NCI-H774 (cell line): ENCODE results near the gene ACAD8.
"Not testable (repeated sequence)": the region's sequence is repeated elsewhere in the genome, so short reads cannot be mapped to it uniquely, and the experiment has no call there.

ENCODE experiments used
- DNase-seq: peaks from one replicate; lab custom pipeline; 2025; lab: John Stamatoyannopoulos, UW

ACAD8 gene

DNA sequence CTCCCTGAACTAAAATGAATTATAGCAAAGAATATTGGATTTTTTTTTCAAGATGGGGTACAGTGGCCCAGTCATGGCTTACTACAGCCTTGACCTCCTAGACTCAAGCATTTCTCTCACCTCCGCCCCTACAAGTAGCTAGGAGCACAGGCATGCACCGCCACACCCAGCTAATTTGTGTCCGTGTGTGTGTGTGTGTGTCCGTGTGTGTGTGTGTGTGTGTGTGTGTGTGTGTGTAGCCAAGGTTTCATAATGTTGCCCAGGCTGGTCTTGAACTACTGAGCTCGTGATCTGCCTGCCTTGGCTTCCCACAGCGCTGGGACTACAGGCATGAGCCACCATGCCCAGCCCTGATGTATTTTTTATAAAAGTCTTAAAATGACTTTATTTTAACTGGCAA, 12.8 kb upstream of the ACAD8 start:
- DNase-seq = no peak

DNA sequence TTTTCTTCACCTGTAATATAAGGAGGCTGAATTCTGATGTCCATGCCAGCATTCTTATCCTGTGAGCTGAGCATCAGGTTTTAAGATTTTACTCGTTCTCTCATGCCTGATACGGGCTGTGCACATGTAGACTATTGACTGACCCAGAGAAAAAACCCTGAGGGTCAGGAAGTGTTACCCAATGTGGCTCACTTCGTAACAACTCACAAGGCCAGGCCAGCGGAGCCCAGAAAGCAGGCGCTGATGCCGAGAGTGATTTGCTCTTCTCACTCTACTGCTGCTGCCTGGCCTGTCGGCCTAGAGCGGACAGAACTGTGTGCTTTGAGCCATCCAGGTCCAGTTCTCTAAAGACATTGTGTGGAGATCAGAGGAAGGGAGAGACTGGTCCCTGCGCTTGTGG, 11.0 kb upstream of the ACAD8 start:
- DNase-seq = no peak

DNA sequence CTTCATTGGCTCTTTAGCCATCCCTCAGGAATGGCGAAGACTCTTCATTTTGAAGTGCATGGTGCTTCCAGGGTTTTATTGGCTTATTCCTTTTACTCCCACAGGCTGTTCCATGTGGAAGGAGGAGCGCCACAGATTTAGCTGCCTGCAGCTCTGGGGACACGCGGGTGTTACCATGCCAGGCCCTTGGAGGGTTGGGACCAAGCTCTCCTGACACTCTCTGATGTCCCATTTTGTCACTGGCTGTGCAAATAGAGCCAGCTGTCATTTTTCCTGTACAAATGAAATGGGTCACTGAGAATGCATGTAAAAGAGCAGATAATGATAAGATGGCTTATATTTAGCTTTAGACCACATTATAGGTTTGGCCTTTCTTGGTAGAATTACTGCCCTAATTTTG, 9.5 kb upstream of the ACAD8 start:
- DNase-seq = no peak

DNA sequence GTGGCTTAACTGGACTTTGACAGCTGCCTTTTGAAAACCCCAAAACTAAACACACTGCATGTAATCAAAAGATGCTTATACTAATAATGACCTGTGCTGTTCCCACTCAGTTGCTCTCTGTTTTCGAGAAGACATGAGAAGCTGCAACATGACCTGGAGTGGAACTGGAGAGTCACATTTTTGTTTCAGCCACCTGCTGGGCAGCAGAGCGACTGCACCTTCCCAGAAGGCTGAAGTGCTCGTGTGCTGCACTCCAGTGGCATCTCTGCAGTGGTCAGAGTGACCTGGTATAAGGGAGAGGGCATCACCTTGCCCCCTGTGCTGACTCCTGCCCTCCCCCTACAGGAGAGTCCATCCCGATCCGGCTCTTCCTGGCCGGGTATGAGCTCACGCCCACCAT, 8.8 kb upstream of the ACAD8 start:
- DNase-seq = no peak

DNA sequence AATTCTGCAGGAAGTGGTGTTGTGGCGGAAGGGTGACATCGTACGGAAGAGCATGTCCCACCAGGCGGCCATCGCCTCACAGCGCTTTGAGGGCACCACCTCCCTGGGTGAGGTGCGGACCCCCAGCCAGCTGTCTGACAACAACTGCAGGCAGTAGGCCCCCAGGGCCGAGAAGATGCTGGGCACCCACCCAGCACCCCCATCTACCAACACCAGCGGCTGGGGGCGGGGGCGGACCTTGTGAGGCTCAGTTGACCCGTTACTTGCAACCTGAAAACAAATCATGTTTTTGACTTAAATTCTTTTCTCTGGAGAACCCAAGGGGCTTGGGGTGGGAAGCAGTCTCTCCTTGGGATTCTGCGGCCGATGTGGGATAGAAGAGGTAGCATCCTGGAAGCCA, 7.9 kb upstream of the ACAD8 start:
- no peak for DNase-seq

DNA sequence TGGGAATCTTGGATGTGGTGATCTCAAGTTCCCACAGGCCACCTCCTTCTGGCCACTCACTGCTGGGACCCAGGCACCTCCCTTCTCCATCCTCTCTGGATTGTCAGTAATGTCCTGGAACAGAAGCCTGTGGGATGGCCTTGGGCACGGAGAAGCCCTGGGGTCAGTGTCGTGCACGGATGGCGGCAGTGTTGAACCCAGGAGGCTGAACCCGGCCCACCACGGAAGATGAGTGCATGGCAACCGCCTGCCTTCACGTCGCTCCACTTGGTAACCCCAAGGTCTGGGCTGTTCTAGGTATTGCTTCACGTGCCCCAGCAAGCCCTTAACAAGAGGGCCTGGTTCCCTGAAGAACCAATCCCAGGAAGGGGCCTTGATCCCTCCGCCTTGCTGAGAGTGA, 7.3 kb upstream of the ACAD8 start:
- DNase-seq = no peak

DNA sequence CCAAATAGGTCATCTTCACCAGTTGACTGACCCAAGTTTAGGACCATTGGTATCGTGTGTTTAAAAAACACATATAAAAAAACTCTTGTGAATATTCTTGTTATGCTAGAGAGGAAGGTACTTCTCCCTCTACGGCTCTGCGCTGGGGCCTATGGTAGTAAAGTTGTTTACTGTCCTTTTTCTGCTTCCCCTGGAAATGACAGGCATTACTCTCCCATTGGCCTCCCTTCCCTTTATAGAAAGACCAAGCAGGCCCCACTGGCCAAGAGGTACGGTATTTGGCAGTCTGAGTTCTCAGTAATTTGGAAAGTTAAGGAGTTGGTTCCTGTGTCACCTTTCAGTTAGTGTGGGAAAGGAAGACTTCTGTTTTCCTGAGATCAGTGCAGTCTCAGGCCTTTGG, 6.7 kb upstream of the ACAD8 start:
- DNase-seq = no peak

DNA sequence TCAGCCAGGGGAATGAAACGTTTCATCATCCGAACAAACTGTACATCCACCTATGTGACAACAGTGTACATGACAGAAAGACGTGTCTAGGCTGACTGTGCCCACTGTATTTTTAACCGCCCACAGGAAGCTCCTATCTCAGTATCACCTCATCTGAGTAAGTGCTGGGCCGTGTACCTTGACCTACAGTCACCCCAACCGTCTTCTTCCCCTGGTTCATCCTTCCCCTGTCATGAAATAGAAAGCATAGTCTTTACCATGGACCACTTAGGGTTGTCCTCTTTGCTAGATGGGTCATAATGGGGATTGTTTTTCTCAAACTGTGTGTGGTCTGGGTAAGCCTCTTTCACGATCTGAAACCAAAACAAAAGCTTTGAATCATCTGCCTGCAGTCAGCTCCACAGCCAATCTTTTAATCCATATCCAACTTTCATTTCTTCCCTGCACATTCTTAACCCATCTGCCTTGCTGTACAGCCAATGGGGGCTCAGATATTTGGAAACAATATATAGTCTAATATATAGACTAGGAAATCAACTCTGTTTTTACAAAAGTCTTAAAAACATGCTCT, 4.4 kb upstream of the ACAD8 start:
- no peak for DNase-seq

DNA sequence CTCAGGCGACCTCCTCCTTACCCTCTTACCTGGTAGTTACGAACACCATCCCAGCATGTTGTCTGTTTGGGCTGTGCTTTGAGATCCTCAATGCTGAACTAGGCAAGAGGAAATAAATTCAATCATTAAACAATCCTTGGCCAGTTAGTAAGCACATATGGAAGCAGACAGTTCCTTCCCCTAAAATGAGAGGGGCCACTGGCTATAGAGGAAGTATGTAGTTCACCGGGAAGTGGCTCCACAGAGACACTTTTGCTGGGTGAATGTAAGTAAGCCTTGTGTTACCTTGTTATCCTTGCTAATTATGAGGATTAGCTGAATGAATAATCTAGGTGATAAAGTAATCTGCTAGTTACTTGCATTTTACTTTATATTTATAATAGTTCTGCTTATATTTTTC, 3.1 kb upstream of the ACAD8 start:
- DNase-seq = no peak

DNA sequence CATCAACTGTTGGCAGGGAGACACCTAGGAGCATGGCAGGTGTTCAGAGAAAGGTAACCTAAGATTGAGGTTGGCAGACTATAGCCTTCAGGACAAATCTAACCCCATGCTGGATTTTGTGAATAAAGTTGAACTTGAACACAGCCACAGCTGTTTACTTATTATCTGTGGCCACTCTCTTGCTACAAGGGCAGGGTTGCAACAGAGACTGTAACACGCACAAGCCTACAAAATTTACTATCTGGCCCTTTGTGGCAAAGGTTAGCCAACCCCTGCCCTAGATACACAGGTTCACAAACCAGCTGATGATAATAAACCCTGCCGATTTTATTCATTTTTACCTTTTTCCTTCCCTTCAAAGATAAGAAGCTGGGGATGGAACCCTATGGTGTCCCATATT, 2.7 kb upstream of the ACAD8 start:
- no peak for DNase-seq

DNA sequence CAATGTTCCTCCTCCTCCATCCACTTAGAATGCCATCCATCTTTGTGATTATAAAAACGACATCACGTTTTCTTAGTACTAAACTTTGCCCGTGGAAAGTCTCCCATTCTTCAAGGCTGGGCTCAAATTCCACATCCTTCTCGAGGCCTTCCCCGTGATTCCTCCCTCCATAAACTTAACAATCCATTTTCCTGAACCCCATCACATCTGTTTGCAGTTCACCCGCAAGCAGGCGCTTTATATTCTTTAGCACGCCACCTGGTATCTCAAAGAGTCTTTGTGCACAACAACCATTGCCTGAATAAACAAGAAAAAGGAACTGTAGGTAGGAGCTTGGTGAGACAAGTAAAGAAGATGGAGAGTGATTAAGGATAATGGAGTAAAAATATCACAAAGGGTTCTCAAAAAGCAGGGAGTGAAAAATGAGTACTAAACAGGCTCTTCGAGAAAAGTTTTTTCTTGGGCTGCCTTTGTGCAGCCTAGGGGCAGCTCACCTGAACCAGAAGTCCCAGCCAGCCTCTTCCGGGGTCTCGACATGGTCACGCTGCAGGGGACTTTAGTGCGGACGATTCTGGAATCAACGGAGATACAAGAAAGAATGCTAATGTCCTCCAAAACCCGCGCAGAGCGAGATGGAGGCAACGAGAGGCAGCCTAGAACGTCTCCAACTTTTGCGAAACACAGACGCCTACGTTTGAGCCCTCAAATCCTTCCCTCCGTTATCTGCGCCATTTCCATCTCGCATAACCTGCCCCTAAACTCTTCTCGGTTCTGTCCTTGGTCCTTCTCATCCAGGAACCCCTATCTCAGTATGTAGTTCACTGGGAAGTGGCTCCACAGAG, 801 bp upstream of the ACAD8 start:
- DNase-seq = no peak

DNA sequence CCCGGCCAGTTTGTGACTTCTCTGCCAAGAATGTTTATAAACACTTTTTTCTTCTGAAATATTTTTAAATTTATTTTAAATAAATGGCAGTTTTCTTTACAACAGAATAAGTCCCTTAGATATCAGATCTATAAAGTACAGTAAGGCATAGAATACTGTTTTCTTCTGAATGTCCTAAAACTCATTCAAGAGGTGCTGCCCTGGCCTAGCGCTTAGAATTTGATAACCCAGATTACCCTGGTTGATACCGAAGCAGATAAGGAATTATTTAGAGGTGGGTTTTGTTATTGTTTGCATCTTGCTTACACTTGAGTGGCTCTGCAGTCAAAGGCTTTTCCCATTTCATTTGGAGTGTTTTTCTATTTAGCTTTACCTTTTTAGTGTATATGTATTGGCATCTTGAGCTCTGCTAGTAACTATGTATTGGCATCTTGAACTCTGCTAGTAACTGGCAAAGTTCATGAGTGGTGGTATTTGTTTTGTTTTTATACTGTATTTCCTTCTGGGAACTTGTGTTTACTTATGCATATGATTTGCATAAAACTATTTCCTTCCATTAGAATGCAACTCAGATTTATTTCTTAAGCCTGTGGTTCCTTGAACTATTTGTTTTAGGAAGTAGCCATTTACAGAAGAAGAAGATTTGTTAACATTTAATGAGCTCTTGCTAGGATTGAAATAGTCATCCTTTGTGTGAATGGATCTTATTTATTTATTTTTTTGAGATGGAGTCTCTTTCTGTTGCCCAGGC, 1.2 kb downstream of the ACAD8 start:
- DNase-seq = no peak

DNA sequence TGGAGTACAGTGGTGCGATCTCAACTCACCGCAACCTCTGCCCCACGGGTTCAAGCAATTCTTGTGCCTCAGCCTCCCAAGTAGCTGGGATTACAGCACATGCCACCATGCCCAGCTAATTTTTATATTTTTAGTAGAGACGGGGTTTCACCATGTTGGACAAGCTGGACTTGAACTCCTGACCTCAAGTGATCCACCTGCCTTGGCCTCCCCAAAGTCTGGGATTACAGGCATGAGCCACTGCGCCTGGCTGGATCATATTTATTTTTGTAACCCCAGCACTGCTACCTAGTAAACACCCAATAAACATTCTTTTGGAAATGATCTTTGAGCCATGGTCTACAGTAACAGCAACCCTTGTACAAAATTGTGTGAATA, 1.8 kb downstream of the ACAD8 start:
- not testable (repeated sequence) for DNase-seq

DNA sequence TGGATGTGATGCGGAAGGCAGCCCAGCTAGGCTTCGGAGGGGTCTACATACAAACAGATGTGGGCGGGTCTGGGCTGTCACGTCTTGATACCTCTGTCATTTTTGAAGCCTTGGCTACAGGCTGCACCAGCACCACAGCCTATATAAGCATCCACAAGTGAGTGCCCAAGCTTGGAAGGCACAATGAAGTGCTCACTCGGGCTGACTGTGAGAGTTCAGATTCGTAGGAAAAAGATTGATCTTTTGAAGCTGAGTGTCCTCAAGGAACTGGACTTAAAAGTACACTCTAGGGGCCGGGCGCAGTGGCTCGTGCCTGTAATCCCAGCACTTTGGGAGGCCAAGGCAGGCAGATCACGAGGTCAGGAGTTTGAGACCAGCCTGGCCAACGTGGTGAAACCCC, 3.7 kb downstream of the ACAD8 start:
- no peak for DNase-seq

DNA sequence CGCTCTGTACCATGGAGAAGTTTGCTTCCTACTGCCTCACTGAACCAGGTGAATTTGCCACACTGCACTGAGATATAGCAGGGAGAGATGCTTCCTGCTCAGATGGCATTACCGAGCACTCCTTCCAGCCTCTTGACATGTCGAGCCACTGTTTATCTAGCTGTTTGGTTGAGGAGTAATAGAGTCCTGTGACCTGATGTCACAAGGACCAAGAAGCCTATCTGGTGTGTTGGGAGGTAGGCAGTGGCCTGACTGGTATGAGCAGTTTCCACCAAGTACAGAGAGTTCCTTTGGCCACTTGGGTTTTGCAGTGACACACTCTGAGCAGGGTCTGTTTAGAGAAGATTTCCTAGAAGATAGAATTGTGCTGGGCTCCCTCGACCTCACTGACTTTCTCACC, 5.2 kb downstream of the ACAD8 start:
- no peak for DNase-seq

DNA sequence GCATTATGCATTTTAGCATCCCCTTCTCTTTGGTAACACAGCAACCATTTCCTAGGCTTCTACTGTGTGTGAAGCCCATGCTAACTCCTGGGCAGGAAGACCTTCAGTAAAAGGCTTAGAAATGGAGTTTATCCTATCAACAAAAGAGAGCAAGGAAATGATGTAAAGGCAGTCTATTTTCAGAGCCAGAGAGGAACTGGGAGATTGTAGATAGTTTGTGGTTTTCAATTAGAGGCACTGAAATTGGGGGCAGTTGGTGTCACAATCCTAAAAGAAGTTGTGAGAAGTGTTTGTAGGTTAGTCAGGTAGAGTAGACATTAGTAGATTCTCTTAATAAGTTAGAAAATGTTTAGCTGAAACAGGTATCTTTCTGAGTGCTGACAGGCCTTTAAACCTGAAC, 7.1 kb downstream of the ACAD8 start:
- DNase-seq = no peak

DNA sequence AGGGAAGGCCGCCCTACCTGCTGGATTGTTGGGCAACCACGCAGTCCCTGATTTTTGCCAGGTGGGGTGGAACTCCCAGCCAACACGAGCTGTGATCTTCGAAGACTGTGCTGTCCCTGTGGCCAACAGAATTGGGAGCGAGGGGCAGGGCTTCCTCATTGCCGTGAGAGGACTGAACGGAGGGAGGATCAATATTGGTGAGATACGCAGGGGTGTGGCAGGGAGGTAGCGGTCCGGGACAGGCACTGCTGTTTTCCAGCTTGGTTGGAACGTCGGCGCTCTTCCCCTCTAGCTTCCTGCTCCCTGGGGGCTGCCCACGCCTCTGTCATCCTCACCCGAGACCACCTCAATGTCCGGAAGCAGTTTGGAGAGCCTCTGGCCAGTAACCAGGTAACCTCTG, 7.6 kb downstream of the ACAD8 start:
- DNase-seq = no peak

DNA sequence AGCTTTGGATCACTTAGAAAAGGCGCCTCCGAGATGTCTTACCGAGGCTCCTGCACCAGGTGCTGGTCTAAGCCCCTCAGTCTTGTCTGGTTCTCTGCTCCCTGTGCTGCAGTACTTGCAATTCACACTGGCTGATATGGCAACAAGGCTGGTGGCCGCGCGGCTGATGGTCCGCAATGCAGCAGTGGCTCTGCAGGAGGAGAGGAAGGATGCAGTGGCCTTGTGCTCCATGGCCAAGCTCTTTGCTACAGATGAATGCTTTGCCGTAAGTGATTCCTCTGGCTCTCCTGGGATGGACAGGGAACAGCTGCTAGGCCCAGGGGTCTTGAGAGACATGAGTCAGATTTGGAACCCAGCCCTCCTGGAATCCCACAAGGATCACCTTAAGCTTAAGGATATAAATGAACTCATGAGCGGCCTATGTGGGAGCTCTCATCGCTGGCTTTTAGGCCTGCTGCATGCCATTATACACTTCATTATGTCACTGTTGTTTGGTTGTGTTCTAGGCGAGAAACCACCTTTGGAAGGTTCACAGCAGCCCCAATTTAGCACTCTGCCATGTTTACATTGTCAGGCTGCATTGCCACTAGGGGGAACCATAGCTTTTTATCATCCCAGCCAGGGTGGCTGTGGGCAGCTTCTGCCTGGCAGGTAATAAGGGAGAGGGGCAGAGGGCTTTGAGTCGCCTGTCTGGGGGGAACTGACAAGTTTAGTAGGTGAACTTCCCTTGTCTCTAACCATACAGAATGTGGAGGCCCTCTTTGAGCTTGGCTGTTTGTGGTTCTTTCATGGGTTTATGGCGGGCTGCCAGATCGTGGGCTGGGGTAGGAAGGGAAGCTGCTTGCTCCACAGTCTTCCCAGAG, 8.5 kb downstream of the ACAD8 start:
- no peak for DNase-seq

DNA sequence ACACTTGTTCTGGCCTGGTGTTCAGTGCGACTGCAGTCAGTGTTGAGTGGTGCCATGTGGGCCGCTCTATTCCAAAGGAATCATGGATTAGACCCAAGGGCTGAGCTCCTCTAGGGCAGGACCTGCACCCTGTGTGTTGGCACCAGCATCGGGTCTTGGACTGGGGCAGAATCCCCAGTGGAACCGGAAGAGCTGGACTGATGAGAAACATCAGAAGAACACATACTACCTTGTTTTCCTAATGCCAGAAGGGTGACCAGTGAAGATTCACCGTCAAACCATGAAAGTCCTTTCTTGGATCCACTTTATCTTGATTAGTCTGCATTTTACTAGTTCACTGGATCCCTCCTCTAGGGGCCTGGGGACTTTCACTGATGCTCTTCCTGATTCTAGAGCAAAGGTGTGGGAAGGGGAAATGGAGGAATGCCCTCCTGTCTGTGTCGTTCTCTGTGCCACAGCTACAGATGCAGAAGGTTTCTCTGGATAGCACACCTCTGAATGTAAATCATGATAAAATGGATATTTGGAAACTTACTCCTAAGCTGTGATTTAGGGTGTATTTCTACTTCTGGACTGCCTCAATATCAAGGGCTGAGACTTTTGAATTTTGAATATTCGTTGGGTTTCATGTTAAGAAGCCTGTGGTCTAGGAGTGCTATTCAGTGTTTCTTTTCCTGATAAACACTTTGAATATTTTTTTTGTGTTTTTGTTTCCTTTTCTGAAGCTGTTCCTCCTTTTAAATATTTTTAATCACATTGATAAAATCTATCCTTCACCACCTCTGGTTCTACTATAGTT, 11.8 kb downstream of the ACAD8 start:
- DNase-seq = no peak

DNA sequence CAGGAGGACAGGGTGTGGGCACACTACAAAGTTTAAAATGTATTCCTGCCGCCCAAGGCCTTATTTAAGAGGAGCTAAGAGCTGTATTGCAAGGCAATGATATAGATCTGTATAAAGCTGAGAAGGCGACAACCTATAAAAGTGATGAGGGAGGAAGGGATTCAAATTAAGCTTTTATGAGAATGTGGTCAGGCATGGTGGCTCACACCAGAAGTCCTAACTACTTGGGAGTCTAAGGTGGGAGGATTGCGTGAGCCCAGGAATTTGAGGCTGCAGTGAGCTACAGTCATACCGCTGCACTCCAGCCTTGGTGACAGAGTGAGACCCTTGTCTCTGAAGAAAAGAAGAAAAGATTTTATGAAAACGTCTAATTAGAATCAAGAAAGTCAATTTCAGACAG, 13.1 kb downstream of the ACAD8 start:
- DNase-seq = no peak

DNA sequence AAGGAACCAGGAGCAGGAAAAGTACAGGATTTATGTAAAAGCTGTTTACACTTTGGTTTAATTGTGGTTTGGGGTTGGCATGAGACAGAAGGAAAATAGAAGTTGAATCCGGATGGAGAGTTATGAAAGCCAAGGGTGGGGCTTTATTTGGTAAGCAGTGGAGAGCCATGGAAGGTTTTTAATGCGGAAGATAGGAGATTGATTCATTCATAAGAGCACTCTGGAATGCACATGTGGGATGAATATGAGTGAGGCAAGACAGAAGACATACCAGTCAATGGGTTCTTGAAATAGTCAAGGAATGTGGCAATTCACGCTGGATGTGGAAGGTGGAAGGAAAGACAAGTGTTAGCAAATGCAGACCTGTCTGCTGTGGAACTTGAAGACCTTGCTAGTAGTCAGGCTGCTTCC, 13.5 kb downstream of the ACAD8 start:
- no peak for DNase-seq

DNA sequence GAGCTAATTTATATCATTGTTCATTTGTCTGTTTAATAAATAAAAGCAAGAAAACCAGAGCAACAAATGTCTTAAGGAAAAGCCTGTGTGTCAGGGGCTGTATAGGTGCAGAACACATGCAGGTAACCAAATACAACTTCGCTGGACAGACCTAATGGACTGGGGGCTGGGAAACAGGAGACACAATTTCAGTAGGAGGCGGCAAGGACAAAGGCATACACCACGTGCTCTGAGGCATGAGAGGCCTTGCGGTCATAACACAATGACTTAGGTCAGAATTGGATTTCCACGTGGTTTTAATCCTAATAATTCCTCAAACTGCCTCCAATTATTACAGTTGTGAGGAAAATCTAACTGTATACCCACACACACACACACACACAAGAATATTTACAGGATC, 14.1 kb downstream of the ACAD8 start:
- DNase-seq = no peak
